HG03575 (cell line): ENCODE data around the gene FBXL22.
"Not testable (repeated sequence)": the region's sequence is repeated elsewhere in the genome, so short reads cannot be mapped to it uniquely, and the experiment has no call there.

Experiments used
- ATAC-seq: cut with Tn5 transposase; IDR thresholded peaks from one replicate; pipeline ENCODE4 v1.9.1; 2021; ENCODE audit not compliant: unreplicated experiment, insufficient number of reproducible peaks, low FRiP score; ENCODE audit errors: extremely low read depth

FBXL22 gene

DNA sequence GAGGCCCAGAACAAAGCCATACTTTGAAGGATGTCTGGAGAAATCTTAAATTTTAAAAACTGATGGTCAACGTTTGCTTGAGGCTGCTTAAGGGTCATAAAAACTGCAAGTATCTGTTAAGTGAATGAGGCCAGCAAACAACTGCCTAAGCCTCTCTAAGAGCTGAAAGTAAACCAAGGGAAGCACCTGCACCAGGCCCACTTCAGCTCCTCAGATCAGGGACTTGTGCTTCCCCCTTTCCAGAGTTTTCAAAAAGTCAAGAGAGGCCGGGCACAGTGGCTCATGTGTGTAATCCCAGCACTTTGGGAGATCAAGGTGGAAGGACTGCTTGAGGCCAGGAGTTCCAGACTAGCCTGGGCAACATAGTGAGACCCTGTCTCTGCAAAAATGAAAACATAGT is 9.1 kb downstream of the FBXL22 start:
- ATAC-seq, result no peak

DNA sequence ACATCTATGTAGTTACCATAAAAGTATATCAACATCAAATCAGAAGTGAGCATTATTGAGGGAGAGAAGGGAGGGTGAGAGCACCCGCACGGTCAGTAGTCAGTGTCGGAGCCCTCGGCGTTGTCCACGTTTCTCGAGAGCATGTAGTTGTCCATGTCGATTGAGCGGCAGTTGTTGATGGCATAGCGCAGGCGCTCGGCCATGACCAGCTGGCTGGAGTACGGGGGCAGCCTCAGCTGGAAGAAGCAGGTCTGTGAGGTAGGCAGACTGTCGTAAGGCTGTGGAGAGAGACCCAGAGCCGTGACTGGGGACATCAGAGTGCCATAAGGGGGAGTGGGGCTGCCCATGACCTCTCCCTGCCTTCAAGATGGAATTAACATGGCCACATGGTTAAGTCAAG is 11.8 kb downstream of the FBXL22 start:
- no peak for ATAC-seq

DNA sequence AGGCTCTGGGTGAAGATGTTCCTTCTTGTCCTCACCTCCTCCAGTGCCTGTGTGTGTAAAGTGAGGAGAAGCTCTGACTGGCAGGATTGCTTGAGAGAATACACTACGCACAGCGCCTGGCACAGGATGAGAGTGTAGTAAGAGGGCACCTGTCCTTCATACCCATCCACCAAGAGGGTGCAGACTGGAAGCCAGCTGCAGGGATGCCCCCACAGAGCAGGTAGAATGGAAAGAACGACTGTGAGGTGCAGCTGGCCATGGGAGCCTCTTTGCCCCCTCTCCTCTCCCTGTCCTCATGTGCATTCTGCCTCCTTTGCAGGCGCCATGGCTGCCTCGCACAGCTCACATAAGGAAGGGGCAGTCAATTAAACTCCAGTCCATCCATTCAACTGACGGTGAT is 12.3 kb downstream of the FBXL22 start:
- ATAC-seq, result no peak

DNA sequence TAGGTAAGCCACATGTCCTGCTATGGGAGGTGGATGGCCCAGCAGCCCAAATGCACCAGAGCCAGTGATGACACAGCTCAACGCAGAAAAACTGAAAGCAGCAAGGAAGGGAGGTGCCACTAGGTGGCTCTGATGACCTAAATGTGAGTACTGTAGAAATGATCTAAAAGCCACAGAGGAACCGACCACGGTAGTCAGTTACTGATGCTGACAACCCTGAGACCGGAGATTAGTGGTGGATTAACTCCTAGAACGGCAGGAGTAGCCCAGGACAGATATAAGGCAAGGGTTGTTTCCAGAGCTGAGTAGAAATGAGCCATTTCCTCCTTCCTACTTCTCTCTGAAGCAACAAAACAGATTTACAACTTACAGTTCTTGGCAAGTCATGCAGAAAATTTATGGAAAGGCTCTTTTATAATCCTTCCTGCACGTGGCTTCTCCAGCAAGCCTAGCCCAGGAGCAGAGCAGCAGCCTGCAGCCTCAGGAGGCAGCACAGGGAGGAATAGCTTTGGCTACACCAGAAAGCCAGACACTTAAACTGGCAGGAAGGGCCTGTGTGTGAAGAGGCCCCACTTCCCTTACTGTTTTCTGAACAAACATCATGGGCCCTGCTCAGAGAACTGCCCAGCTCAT is 13.1 kb downstream of the FBXL22 start:
- no peak for ATAC-seq

DNA sequence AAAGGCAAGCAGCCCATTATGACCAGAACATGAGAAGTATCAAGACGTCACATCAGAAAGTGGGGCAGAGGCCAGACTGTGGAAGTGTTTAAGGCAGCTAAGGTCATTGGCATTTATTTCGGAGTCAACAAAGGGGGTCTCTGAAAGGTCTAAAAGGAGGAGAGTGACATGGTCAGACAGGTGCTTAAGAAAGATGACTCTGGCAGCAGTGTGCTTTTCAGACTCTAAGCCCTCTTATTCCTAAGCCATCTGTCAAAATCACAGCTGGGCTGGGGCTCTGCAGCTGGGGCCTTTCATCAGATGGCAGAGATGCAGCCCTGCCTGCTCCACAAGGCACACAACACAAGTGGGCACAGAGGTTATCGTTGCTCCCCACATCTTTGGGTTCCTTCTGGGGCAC is 14.0 kb downstream of the FBXL22 start:
- no peak for ATAC-seq

DNA sequence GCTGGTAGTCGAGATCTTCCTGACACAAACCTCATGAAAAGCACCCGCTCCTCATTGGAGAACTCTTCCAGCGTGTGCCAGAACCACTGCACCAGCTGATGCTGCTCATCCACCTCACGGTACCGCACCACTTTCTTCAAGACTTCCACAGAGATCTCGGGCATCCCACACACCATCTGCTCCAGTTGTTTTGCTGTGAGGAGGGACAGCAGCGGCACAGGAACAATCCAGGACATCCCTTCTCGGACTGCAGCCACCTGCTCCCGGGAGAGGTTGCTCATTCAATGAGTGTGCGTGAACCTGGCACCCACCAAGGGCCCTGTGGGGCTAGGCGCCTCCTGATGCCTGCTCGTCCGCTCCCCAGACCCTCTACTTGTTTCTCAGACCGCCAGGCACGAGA is 15.1 kb downstream of the FBXL22 start:
- ATAC-seq, result no peak

DNA sequence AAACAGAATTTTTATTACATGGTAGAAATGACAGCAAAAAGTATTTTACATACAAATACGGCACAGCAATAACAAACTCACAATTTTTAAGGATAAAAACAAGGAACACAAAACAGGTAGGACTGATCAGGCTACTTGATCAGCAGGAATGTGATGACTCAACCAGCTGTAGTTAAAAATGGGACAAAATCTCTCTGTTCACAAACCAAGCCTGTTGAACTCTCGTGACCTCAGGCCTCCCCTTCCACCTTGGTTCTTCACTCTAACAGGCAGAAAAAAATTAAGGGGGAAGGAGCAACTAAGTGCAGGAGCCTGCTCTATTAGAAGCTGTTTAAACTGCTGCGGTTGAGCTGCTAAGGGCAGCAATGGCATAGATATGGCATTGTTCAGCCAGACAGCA is 18.7 kb downstream of the FBXL22 start:
- ATAC-seq, result no peak

DNA sequence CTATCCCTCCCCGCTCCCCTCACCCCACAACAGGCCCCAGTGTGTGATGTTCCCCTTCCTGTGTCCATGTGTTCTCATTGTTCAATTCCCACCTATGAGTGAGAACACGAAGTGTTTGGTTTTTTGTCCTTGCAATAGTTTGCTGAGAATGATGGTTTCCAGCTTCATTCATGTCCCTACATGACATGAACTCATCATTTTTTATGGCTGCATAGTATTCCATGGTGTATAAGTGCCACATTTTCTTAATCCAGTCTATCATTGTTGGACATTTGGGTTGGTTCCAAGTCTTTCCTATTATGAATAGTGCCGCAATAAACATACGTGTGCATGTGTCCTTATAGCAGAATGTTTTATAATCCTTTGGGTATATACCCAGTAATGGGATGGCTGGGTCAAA is 20.0 kb downstream of the FBXL22 start:
- not testable (repeated sequence) for ATAC-seq

DNA sequence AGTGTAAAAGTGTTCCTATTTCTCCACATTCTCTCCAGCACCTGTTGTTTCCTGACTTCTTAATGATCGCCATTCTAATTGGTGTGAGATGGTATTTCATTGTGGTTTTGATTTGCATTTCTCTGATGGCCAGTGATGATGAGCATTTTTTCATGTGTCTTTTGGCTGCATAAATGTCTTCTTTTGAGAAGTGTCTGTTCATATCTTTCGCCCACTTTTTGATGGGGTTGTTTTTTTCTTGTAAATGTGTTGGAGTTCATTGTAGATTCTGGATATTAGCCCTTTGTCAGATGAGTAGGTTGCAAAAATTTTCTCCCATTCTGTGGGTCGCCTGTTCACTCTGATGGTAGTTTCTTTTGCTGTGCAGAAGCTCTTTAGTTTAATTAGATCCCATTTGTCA is 20.4 kb downstream of the FBXL22 start:
- not testable (repeated sequence) for ATAC-seq

DNA sequence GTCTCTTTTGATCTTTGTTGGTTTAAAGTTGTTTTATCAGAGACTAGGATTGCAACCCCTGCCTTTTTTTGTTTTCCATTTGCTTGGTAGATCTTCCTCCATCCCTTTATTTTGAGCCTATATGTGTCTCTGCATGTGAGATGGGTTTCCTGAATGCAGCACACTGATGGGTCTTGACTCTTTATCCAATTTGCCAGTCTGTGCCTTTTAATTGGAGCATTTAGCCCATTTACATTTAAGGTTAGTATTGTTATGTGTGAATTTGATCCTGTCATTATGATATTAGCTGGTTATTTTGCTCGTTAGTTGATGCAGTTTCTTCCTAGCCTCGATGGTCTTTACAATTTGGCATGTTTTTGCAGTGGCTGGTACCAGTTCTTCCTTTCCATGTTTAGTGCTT is 23.6 kb downstream of the FBXL22 start:
- ATAC-seq, result not testable (repeated sequence)

DNA sequence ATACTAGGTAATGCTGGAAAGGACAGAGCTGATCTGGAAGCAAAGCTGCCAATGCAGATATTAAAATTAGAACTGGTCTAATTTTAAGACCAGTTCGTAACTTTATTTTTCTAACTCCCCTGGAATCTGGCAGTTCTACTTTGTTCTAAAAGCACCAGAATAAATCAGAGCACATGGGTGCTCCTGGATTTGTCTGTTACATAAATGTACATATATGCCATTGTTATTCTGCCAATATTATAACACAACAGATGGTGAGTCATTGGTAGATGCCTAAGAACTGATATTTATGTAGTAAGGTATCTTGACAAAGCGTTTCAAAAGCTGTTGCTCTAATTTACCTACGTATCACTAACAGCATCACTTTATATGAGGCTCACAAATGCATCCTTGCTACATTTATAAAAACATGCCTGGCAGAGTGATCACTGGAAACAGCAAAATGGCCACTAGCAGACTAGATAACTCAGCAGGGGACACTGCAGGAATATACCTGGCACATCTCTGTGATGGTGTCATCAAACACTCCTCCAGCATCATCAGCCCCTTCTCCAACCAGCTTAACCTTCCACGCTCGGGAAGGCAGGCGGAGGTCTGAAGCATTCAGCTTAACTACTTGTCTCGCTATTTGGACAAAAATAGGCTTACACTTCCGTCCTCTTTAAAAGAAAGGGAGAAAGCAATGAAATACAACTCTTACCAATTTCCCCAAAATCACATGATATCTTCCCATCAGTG is 26.2 kb downstream of the FBXL22 start:
- no peak for ATAC-seq

DNA sequence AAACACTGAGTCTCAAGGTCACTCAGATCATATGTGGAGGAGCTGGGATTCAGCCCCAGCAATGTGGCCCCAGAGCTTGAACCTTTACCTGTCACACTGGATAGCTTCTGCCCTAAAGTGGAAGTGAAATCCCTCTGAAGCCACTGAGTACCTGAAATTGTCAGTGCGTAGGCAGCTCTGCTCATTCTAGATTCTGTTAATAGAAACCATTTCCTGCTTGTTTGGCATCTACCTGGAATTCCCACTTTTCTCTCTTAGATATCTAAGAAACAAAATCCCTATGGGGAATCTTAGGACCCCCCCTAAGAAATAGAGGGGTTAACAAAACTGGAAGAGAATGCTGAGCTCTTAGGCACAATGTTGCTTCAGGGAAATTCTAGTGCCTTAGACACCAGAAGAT is 29.8 kb downstream of the FBXL22 start:
- no peak for ATAC-seq

DNA sequence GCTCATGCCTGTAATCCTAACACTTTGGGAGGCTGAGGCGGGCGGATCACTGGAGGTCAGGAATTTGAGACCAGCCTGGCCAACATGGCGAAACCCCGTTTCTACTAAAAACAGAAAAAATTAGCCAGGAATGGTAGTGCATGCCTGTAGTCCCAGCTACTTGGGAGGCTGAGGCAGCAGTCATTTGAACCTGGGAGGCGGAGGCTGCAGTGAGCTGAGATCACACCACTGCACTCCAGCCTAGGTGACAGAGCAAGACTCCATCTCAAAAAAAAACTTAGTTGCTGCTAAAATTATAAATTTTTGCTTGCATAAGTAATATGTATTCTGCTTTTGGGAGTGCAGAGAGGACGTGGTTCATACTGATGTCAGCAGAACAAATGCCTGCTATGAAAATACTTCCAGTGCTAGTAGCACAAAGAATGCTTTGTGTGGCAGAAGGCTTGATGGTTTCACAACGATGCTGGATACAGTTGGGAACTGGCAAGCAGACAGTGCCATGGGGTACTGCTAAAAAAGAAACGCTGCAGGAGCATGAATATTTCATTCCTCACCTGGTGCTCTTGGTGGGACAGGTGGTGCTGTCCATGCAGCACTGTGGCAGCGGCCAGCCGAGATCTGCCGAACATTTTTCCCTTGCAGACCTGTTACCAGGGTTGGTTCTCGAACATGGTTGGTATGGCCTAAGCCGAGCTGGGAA is 31.1 kb downstream of the FBXL22 start:
- no peak for ATAC-seq

DNA sequence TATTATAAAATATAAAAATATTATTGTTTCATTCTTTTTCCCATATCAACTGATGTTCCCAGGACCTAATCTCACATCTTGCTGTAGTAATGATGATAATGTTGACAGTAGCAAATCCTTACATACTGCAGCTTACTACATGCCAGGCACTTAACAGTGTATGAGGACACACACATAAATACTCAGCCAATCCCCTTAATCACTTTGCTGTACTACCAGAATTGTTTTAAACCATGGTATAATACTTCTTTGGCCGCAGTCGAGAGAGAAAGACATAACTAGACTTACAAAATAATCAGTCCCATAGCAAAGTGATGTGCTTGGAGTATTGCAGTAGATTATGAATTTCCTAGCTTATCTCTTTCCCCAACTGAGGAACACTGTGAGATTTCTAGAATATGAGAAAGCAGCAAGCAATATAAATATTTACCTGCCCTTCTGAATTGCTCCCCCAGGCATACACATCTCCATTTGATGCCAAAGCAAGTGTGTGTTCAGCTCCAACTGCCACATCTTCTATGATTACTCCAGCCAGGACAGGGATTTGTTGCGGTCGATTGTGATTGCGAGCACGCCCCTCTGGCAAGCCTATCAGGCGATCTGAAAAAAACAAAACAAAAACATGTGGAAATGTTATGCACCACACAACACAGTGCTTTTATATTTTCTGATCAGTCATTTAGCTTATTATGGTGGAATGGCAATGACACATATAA is 33.0 kb downstream of the FBXL22 start:
- no peak for ATAC-seq

DNA sequence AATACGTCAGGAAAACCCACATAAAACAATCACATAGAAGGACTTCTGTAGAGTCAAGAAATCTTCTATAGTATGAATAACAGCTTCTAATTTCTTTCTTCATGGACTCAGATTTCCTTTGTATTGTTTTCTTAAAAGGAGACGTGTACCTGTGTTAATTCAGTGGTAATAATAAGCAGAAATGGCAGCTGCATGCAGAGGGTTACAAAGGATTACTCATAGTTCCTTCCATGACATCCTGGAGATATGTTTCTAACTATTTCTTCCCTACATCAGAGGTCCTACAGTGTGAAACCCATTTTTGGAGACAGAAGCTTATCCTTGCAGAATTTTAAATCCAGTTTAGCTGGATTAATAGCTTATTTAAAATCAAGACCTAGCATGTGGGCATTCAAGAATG is 36.1 kb downstream of the FBXL22 start:
- ATAC-seq, result no peak

DNA sequence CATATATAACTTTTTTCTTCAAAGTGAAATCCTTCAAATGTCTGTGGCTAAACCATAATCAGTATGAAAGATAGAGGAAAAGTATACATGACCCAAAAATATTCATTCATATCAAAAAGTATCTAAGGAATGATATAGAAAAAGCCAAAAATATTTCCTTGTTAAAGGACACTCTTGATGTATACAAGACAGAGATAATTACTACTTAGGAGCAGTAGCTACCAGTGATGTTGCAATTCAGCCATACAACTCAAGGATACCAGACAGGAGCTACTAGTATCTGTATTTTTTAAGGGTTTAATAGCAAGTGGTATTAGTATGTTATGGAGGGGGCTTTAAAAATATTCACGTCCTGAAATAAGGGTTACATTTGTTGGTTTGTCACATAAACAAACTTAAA is 37.0 kb downstream of the FBXL22 start:
- ATAC-seq, result no peak

DNA sequence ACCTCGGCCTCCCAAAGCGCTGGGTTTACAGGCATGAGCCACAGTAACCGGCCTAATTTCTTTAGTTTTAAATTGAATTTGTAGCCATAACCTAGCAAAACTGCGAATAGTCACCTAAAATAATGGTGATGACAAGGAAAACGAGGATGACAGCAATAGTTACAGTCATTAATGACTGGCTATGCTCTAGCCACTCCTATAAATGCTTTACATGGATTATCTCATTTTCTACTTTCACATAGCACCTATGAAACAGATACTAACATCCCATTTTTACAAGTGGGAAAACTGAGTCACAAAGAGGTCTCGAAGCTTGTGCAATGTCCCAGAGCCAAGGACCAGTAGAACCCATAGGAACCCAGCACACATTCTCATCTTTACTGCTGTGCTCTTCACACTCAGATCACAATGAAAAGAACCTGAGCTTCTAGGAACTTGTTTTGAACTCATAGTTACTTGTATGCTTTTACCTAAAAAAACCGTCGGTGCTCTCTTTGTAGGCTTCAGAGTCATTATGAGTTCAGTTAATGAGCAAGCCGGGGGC is 39.4 kb downstream of the FBXL22 start:
- ATAC-seq, result no peak

DNA sequence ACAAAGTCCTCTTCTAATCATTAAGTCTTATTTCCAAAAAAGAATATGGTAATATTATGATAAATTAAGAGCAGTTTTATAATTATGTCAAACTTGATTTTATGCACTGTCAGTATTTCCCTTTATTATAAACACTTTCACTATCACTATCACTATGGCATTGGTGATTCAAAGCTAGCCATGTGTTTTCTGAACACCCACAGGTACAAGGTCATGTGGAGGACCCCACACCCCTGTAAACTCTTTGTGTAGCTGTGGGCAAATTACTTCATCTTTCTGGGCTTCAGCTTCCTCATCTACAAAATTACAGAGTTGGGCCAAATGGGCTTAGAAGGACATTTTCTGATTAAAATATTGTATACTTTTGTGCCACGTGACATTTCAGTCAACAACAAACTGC is 41.7 kb downstream of the FBXL22 start:
- ATAC-seq, result no peak

DNA sequence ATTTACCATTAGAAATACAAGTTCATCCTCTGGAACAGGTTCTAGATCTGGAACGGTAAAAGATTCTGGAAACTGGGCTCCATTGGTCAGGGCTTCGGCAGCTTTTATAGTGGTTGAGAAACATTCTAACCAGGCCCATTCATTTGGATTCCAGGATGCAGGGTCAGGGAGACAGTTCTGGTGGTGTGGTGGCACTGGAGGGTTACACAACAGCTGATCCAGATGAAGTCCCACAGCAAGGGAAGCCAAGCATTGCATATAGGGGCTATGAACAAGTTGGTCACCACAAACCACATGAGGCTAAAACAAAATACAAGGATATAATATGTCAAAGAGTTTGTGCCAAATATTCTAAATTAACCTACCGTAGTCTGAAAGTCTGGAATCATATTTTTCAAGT is 43.0 kb downstream of the FBXL22 start:
- ATAC-seq, result no peak
